ENCODE measurements around the gene CLCN4. TPM values are rescaled to one million over a fixed set of nuclear protein-coding genes. Genes with fewer than 3 reads are reported as not detected.

CLCN4 gene
- total and polyA plus RNA-seq, 10 of the 15 experiments (the other 5 are each of a cell fraction or from before 2014, with no cell fraction given) = 0.90 to 6.9 (median 2.9) TPM

DNA sequence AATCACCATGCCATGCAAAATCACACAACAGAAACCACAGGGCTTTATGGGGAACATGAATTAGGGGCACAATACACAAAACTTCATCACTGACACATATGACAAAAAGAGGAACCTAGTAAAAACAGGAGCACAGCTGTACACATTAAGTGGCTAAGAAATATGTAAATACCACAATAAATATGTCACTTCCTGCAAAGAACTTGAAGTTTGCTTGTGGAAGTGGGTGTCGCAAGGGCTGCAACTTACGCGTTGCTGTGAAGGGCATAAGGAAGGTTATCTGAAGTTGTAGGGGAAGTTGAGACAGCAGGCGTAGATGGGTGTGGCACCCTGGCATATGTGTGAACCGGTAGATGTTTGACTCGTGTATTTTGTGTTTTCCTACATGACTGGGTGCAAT lies 42.4 kb downstream of the CLCN4 start:
- H3K4me2 ChIP-seq (ENCODE audit: control insufficient read depth, insufficient read depth) = no peak overlapping the region
- no TSS peak for BruUV-seq (replicated peaks)
- FAIRE-seq = no peak
- no peak for DNase-seq (ENCODE audit: low read depth, low spot score)
- 0 out of 4 replicates have a peak, but pooled peaks cover 0 to 1% of the 10 kb centered on the region in 2 experiments for H3K27me3 ChIP-seq (replicated peaks in 1 of 2; ENCODE audit: control insufficient read depth in 2 of 2, insufficient read depth in 2 of 2, low read length in 1 of 2)
- no peak overlapping the region for H2AFZ ChIP-seq (ENCODE audit: control insufficient read depth, low read depth, low read length)
- no peaks in the 10 kb centered on the region for H4K20me1 ChIP-seq (ENCODE audit: control insufficient read depth, insufficient read depth)
- no peak overlapping the region for H3K4me3 ChIP-seq
- in situ Hi-C loops (cut with MboI) (loop anchor here (10.0 to 25.0 kb wide), 2 partner anchors 126 to 1588 kb away; no protein-coding TSS in a partner anchor), intact Hi-C loops (cut with micrococcal nuclease; ENCODE audit: unreplicated experiment) (no loop called here)
- peaks cover 3% of the 10 kb centered on the region; the same call in 1 of the 2 replicates for H3K4me1 ChIP-seq (ENCODE audit: control insufficient read depth, insufficient read depth, low read length)
- RAD21 ChIA-PET (ENCODE audit: unreplicated experiment) = no interaction called here
- H3K9ac ChIP-seq (ENCODE audit: control insufficient read depth, insufficient read depth, low read length) = no peak overlapping the region
- ATAC-seq = peak; percentile 88
- SMC1A ChIA-PET (ENCODE audit: uncharacterized antibody, unreplicated experiment) = interaction anchor here (2.5 kb wide), 1 partner anchor 9 kb away, joined by 8 read pairs; no protein-coding TSS in a partner anchor
- H3K27ac ChIP-seq (ENCODE audit: control insufficient read depth, insufficient read depth) = no peak overlapping the region
- CTCF ChIA-PET = interaction anchor here (1.2 to 1.6 kb wide), 3 partner anchors 9 to 524 kb away, joined by 5 to 9 read pairs (median 6); no protein-coding TSS in a partner anchor
- no peaks in the 10 kb centered on the region for H3K36me3 ChIP-seq (ENCODE audit: control insufficient read depth in 2 of 2, insufficient read depth in 2 of 2, low read length in 1 of 2)
- POLR2A ChIA-PET = no interaction called here
- no peaks in the 10 kb centered on the region for H3K9me3 ChIP-seq (replicated peaks; ENCODE audit: control insufficient read depth, insufficient read depth, low read length)
- H3K79me2 ChIP-seq (ENCODE audit: control insufficient read depth, insufficient read depth, low read length) = no peaks in the 10 kb centered on the region
- 19% methylated on average over 6 of the region's 6 CpGs for WGBS (ENCODE audit: insufficient coverage, insufficient replicate concordance, low lambda C conversion rate, missing lambda C conversion rate)
- TF ChIP-seq FOXM1 (IDR thresholded peaks at IDR 0.05; ENCODE audit: low read depth, low read length) (no peak), EP300 (IDR thresholded peaks at IDR 0.05; ENCODE audit: borderline replicate concordance in 1 of 2, control insufficient read depth in 1 of 2, low read depth in 2 of 2, low read length in 2 of 2) (0 out of 4 replicates have a peak, but pooled peaks of 1 of the 2 experiments have one; percentile 8), RAD21 (IDR thresholded peaks at IDR 0.05; ENCODE audit: insufficient read depth, low read depth, low read length) (no peak), BHLHE40 (IDR thresholded peaks at IDR 0.05; ENCODE audit: borderline replicate concordance in 1 of 2, low read depth in 2 of 2, low read length in 1 of 2) (no peak), PAX5 (IDR thresholded peaks at IDR 0.05; ENCODE audit: borderline replicate concordance, low read depth, low read length) (no peak), ZNF384 (IDR thresholded peaks at IDR 0.05; ENCODE audit: borderline replicate concordance, low read depth, low read length) (no peak), NBN (IDR thresholded peaks at IDR 0.05) (no peak), NFYB (IDR thresholded peaks at IDR 0.05; ENCODE audit: insufficient read depth, low read depth, low read length) (no peak), ZNF274 (IDR thresholded peaks at IDR 0.05; ENCODE audit: insufficient read depth, insufficient read length) (no peak), PAX8 (IDR thresholded peaks at IDR 0.05) (no peak), RUNX3 (IDR thresholded peaks at IDR 0.05; ENCODE audit: low read length) (peak; percentile 57), ESRRA (IDR thresholded peaks at IDR 0.05; ENCODE audit: low read length) (peak; percentile 76; the same call in 1 of the 2 replicates), PML (IDR thresholded peaks at IDR 0.05; ENCODE audit: low read length) (no peak), TBL1XR1 (IDR thresholded peaks at IDR 0.05; ENCODE audit: low read depth, low read length) (no peak), HDGF (IDR thresholded peaks at IDR 0.05) (no peak), MTA2 (IDR thresholded peaks at IDR 0.05; ENCODE audit: low read depth) (peak; percentile 56; the same call in 1 of the 2 replicates), IKZF2 (IDR thresholded peaks at IDR 0.05) (peak; percentile 45 to 47; a peak in 1 of 4 replicates), ETV6 (conservative IDR thresholded peaks at IDR 0.05 in 1 of 2, IDR thresholded peaks at IDR 0.05 in 1 of 2; ENCODE audit: borderline replicate concordance in 1 of 2, low read depth in 1 of 2) (no peak), SUPT20H (IDR thresholded peaks at IDR 0.05; ENCODE audit: borderline replicate concordance, control insufficient read depth, low read depth, low read length) (no peak), EZH2 (IDR thresholded peaks at IDR 0.05; ENCODE audit: borderline replicate concordance, control insufficient read depth, low read depth, low read length) (no peak), SIN3A (IDR thresholded peaks at IDR 0.05; ENCODE audit: low read depth, low read length) (no peak), ZNF622 (IDR thresholded peaks at IDR 0.05) (no peak), POLR2AphosphoS5 (IDR thresholded peaks at IDR 0.05; ENCODE audit: low read length) (no peak), NR2F1 (conservative IDR thresholded peaks at IDR 0.05) (no peak)
- TF ChIP-seq, protein P1, sequence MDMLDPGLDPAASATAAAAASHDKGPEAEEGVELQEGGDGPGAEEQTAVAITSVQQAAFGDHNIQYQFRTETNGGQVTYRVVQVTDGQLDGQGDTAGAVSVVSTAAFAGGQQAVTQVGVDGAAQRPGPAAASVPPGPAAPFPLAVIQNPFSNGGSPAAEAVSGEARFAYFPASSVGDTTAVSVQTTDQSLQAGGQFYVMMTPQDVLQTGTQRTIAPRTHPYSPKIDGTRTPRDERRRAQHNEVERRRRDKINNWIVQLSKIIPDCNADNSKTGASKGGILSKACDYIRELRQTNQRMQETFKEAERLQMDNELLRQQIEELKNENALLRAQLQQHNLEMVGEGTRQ (IDR thresholded peaks at IDR 0.05; ENCODE audit: borderline replicate concordance, low read depth, low read length) = no peak
- TF ChIP-seq, protein P2, sequence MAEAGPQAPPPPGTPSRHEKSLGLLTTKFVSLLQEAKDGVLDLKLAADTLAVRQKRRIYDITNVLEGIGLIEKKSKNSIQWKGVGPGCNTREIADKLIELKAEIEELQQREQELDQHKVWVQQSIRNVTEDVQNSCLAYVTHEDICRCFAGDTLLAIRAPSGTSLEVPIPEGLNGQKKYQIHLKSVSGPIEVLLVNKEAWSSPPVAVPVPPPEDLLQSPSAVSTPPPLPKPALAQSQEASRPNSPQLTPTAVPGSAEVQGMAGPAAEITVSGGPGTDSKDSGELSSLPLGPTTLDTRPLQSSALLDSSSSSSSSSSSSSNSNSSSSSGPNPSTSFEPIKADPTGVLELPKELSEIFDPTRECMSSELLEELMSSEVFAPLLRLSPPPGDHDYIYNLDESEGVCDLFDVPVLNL (IDR thresholded peaks at IDR 0.05; ENCODE audit: low read depth, low read length) = no peak

Measured in GM12878 (cell line).